Coronary artery (tissue), 2 donors: ENCODE results near the gene MS4A15.

Experiments used
- DNase-seq: peaks from one replicate; pipeline ENCODE4 v3.0.0-alpha.2; 2017; ENCODE audit warnings: low spot score
- H3K27ac ChIP-seq, 2 donors: fragments of 200-600 bp; sonication (generic); one replicate each; pipeline ENCODE4 v1.5.1; 2016 to 2019
- H3K4me3 ChIP-seq: fragments of 200-600 bp; sonication (generic); 2 replicates; pipeline ENCODE4 v1.5.1; 2016; ENCODE audit warnings: mild to moderate bottlenecking, moderate library complexity
- TF ChIP-seq, protein P1 (sequence below): fragments of 200-600 bp; sonication (generic); IDR thresholded peaks from one replicate; pipeline ENCODE4 v1.5.1; 2019; ENCODE audit warnings: antibody characterized with exemption

MS4A15 gene

GRCh38 chr11:60788401-60789125, 31.9 kb downstream of the MS4A15 start:
- no peak for DNase-seq
- H3K27ac ChIP-seq: no peak overlapping the region
- TF ChIP-seq, protein P1, sequence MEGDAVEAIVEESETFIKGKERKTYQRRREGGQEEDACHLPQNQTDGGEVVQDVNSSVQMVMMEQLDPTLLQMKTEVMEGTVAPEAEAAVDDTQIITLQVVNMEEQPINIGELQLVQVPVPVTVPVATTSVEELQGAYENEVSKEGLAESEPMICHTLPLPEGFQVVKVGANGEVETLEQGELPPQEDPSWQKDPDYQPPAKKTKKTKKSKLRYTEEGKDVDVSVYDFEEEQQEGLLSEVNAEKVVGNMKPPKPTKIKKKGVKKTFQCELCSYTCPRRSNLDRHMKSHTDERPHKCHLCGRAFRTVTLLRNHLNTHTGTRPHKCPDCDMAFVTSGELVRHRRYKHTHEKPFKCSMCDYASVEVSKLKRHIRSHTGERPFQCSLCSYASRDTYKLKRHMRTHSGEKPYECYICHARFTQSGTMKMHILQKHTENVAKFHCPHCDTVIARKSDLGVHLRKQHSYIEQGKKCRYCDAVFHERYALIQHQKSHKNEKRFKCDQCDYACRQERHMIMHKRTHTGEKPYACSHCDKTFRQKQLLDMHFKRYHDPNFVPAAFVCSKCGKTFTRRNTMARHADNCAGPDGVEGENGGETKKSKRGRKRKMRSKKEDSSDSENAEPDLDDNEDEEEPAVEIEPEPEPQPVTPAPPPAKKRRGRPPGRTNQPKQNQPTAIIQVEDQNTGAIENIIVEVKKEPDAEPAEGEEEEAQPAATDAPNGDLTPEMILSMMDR: no peak
- H3K4me3 ChIP-seq: no peak overlapping the region

- Histone ChIP-seq H3K27ac (no peak overlapping the region), H3K4me3 (no peak overlapping the region)
- DNase-seq: no peak
- TF ChIP-seq, protein P1: no peak
Observed at GRCh38 chr11:60790726-60791125, 34.1 kb downstream of the MS4A15 start.

DNA sequence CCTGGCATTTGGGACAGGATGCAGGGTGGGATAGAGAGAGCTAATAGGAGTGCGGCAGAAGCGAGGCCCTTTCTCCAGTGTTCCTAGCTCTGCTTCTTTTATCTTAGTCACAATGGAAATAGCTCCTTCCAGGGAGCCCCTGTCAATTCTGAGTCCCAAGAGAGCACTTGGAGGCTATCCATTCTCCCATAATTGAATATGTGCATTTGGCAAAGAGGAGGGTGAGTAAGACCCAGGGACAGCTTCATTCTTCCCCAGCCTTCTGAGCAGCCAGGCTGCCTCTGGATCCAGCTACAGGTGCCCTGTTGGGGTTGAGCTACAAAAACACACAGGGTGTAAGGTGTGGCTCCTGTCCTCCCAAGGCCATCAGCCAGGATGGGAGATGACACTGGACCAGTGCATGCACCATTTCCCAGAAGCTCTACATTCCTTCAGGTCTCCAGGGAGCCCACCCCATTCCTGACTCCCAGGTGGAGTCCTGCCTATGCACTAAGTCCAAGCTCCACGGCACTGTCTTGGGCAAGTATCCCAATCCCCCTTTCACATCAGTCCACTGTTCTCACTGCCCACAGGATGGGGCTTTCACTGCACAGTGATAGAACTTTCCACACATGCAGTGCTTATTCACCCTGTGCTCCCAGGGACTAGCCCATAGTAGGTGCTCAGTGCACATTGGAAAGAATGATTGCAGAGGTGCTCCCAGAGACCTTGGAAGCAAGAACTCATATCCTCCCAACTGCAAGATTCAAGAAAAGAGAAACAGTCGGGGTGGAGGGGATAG, 34.7 kb downstream of the MS4A15 start:
- H3K4me3 ChIP-seq: no peak overlapping the region
- no peak overlapping the region for H3K27ac ChIP-seq
- TF ChIP-seq, protein P1: no peak
- DNase-seq: no peak

DNA sequence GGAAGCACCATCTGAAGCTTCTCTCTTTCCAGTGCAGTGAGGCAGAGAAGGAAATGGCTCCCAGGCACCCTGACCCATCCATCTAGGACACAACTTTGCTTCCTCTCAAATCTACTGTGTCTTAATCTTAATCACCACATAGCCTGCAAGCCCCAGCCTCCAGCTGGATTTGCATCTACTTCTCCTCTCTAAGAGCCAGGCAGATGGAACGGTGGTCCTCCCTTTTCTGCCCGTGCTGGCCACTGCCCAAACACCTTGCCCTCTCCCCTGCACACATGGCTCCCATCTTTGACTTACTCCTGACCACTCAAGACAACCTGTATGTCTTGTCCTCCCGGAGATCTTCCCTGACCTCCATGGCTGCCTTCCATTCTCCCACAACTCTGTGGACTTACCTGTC, 35.9 kb downstream of the MS4A15 start:
- no peak for DNase-seq
- H3K27ac ChIP-seq: no peak overlapping the region
- TF ChIP-seq, protein P1: no peak
- no peak overlapping the region for H3K4me3 ChIP-seq

GRCh38 chr11:60795291-60795690, 38.6 kb downstream of the MS4A15 start:
- Histone ChIP-seq H3K4me3 (no peak overlapping the region), H3K27ac (no peak overlapping the region)
- TF ChIP-seq, protein P1: no peak
- no peak for DNase-seq

GRCh38 chr11:60797846-60798630, 41.4 kb downstream of the MS4A15 start:
- no peak overlapping the region for H3K4me3 ChIP-seq
- no peak overlapping the region for H3K27ac ChIP-seq
- TF ChIP-seq, protein P1: no peak
- no peak for DNase-seq
